ENCODE results near the gene THAP9. TPM values are rescaled to one million over a fixed set of nuclear protein-coding genes. Genes with fewer than 3 reads are reported as not detected.

Gene THAP9
- total and polyA plus RNA-seq, 4 experiments from 2014 or later: 0.77 to 3.7 (median 2.5) TPM

DNA sequence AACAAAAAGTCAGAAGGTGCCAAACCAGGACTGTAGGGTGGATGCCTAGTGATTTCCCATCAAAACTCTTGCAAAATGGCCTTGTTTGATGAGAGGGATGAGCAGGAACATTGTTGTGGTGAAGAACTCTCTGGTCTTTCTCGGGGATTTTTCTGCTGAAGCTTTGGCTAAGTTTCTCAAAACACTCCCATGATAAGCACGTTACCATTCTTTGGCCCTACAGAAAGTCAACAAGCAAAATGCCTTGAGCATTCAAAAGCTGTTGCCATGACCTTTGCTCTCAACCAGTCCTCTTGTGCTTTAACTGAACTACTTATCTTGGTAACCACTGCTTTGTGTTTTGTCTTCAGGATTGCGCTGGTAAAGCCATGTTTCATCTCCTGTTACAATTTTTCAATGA lies 6.6 kb upstream of the THAP9 start:
- Mint-ChIP-seq H3K36me3 (peaks cover 18 to 59% of the 10 kb centered on the region in 2 donors), H3K27ac (peak overlapping the region in 3 of 7 donors; percentile 68 to 83 (median 74)), H3K9me3 (no peaks in the 10 kb centered on the region), H3K27me3 (no peaks in the 10 kb centered on the region), H3K4me1 (peaks cover 27 to 41% (median 29%) of the 10 kb centered on the region in 4 donors), H3K4me3 (peak overlapping the region in 1 of 8 donors; percentile 3)
- no peak for DNase-seq
- Histone ChIP-seq H3K36me3 (ENCODE audit: insufficient read depth, low read length) (peaks cover 9% of the 10 kb centered on the region), H3K27me3 (ENCODE audit: insufficient read depth, low read length) (no peaks in the 10 kb centered on the region), H3K4me1 (ENCODE audit: insufficient read depth, low read length) (peaks cover 37% of the 10 kb centered on the region), H3K4me3 (ENCODE audit: low read length in 2 of 2) (no peak overlapping the region), H3K27ac (ENCODE audit: low read depth, low read length) (no peak overlapping the region), H3K9me3 (ENCODE audit: control insufficient read depth in 1 of 2, low read length in 2 of 2) (no peaks in the 10 kb centered on the region)
- CTCF ChIA-PET (ENCODE audit: partially characterized antibody): no interaction called here
- intact Hi-C loops (cut with micrococcal nuclease): loop anchor here (5.0 to 10.0 kb wide), 2 partner anchors 323 to 1399 kb away; no protein-coding TSS in a partner anchor
- POLR2A ChIA-PET (ENCODE audit: partially characterized antibody): no interaction called here

DNA sequence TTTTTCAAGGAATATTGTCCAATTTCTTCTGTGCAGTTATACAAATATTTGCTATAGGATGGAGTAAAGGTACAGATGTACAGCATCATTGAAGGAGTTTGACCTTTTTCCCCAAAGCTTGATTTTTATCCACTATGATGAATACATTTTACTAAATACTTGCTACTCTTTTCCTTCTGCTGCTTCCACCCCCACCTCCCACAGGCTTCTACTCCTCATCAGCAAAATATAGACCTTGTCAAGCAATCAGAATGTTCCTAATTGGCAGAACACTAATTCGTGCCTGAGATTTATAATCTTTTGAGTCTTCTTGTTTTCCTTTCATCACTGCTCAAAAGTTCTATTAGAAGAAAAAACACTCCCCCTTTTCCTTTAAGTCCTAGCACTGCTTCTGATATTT lies 3.8 kb upstream of the THAP9 start:
- peak overlapping the region in 6 of 7 donors; percentile 19 to 76 (median 54) for H3K27ac Mint-ChIP-seq
- Histone ChIP-seq H3K27ac (ENCODE audit: low read depth, low read length) (no peak overlapping the region), H3K4me3 (ENCODE audit: low read length in 2 of 2) (no peak overlapping the region), H3K4me1 (ENCODE audit: insufficient read depth, low read length) (peaks cover 41% of the 10 kb centered on the region), H3K36me3 (ENCODE audit: insufficient read depth, low read length) (peaks cover 9% of the 10 kb centered on the region), H3K27me3 (ENCODE audit: insufficient read depth, low read length) (no peaks in the 10 kb centered on the region), H3K9me3 (ENCODE audit: control insufficient read depth in 1 of 2, low read length in 2 of 2) (no peaks in the 10 kb centered on the region)
- no peak for DNase-seq
- no peaks in the 10 kb centered on the region for H3K9me3 Mint-ChIP-seq
- H3K36me3 Mint-ChIP-seq: peaks cover 18 to 45% of the 10 kb centered on the region in 2 donors
- peak overlapping the region in 1 of 8 donors; percentile 37 for H3K4me3 Mint-ChIP-seq
- CTCF ChIA-PET (ENCODE audit: partially characterized antibody): interaction anchor here (1.5 to 4.9 kb wide), 3 partner anchors 20 to 138 kb away, joined by 3 to 29 read pairs (median 4); partner anchors contain the start of gene COPS4
- intact Hi-C loops (cut with micrococcal nuclease): loop anchor here (10.0 kb wide), 1 partner anchor 1402 kb away; no protein-coding TSS in a partner anchor
- no peaks in the 10 kb centered on the region for H3K27me3 Mint-ChIP-seq
- peaks cover 16 to 23% (median 21%) of the 10 kb centered on the region in 4 donors for H3K4me1 Mint-ChIP-seq
- POLR2A ChIA-PET (ENCODE audit: partially characterized antibody): no interaction called here

DNA sequence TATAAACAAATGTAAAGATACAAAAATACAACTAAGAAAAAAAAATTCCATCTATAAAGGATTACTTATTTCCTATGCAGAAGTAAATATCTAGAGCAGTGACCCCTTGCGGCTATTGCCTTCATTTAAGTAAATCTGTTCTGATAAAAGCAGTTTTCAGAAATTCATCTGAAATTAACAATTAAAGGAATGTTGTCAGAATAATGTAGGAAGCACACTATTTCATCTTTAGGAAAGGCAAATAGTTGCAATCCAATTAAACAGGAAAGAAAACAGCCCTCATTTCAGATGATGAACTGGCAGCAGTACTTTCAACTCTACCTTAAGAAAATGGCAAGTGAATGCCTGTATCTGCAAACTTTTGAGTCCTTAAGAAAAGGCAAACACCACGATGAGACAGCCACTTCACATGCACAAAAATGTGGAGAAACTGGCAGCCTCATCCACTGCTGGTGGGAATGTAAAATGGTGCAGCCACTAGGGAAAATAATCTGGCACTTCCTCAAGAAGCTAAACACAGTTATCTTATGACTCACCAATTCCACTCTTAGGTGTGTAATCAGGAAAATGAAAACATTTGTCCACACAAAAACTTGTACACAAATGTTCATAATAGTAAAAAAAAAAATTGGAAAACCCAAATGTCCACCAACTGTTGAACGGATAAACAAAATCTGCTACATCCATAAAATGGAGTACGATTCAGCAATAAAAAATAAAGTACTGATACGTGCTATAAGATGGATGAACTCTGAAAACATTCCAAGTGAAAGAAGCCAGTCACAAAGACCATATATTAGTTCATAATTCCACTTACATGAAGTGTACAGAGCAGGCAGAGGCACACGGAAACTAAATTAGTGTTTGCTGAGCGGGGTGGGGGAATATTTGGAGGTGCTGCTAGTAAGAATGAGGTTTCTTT lies 2.0 kb upstream of the THAP9 start:
- DNase-seq: peak in 4 of 5 donors; percentile 17 to 47 (median 28)
- Histone ChIP-seq H3K4me1 (ENCODE audit: insufficient read depth, low read length) (peaks cover 42% of the 10 kb centered on the region), H3K36me3 (ENCODE audit: insufficient read depth, low read length) (peaks cover 9% of the 10 kb centered on the region), H3K9me3 (ENCODE audit: control insufficient read depth in 1 of 2, low read length in 2 of 2) (no peaks in the 10 kb centered on the region), H3K27ac (ENCODE audit: low read depth, low read length) (peak overlapping the region; percentile 98), H3K27me3 (ENCODE audit: insufficient read depth, low read length) (no peaks in the 10 kb centered on the region), H3K4me3 (ENCODE audit: low read length in 2 of 2) (peak overlapping the region; percentile 59 to 99)
- Mint-ChIP-seq H3K9me3 (no peaks in the 10 kb centered on the region), H3K27ac (peak overlapping the region in 4 of 7 donors; percentile 53 to 83 (median 80)), H3K27me3 (no peaks in the 10 kb centered on the region), H3K4me3 (no peak overlapping the region), H3K36me3 (peaks cover 18 to 38% of the 10 kb centered on the region in 2 donors), H3K4me1 (peaks cover 8 to 17% (median 13%) of the 10 kb centered on the region in 4 donors)
- intact Hi-C loops (cut with micrococcal nuclease): loop anchor here (1.0 to 10.0 kb wide), 2 partner anchors 46 to 1404 kb away; no protein-coding TSS in a partner anchor
- CTCF ChIA-PET (ENCODE audit: partially characterized antibody): interaction anchor here (1.4 to 4.9 kb wide), 6 partner anchors 13 to 136 kb away, joined by 3 to 29 read pairs (median 8); partner anchors contain the start of genes COPS4 and LIN54
- POLR2A ChIA-PET (ENCODE audit: partially characterized antibody): interaction anchor here (0.6 to 3.3 kb wide), 8 partner anchors 8 to 469 kb away, joined by 3 to 53 read pairs (median 13); partner anchors contain the start of genes COPS4, HNRNPDL, LIN54 and SEC31A

- POLR2A ChIA-PET (ENCODE audit: partially characterized antibody): interaction anchor here (0.6 to 3.3 kb wide), 13 partner anchors 9 to 556 kb away, joined by 3 to 53 read pairs (median 8); partner anchors contain the start of genes COPS4, COQ2, HELQ and HNRNPD
- intact Hi-C loops (cut with micrococcal nuclease): loop anchor here (1.0 to 10.0 kb wide), 9 partner anchors 8 to 1683 kb away; partner anchors contain the start of genes CDS1, COPS4, HELQ and RASGEF1B
- Mint-ChIP-seq H3K4me3 (no peak overlapping the region), H3K36me3 (peaks cover 12 to 30% of the 10 kb centered on the region in 2 donors), H3K27me3 (no peaks in the 10 kb centered on the region), H3K9me3 (no peaks in the 10 kb centered on the region), H3K4me1 (peaks cover 6 to 17% (median 13%) of the 10 kb centered on the region in 4 donors), H3K27ac (no peak overlapping the region)
- Histone ChIP-seq H3K36me3 (ENCODE audit: insufficient read depth, low read length) (peaks cover 2% of the 10 kb centered on the region), H3K4me3 (ENCODE audit: low read length in 2 of 2) (peak overlapping the region; percentile 59 to 99), H3K4me1 (ENCODE audit: insufficient read depth, low read length) (peaks cover 42% of the 10 kb centered on the region), H3K27ac (ENCODE audit: low read depth, low read length) (peak overlapping the region; percentile 98), H3K9me3 (ENCODE audit: control insufficient read depth in 1 of 2, low read length in 2 of 2) (no peaks in the 10 kb centered on the region), H3K27me3 (ENCODE audit: insufficient read depth, low read length) (no peaks in the 10 kb centered on the region)
- CTCF ChIA-PET (ENCODE audit: partially characterized antibody): interaction anchor here (0.6 to 4.9 kb wide), 10 partner anchors 8 to 679 kb away, joined by 3 to 29 read pairs (median 4); partner anchors contain the start of genes COPS4 and LIN54
- no peak for DNase-seq
Observed at GRCh38 chr4:82899374-82900065, 1.0 kb upstream of the THAP9 start.

DNA sequence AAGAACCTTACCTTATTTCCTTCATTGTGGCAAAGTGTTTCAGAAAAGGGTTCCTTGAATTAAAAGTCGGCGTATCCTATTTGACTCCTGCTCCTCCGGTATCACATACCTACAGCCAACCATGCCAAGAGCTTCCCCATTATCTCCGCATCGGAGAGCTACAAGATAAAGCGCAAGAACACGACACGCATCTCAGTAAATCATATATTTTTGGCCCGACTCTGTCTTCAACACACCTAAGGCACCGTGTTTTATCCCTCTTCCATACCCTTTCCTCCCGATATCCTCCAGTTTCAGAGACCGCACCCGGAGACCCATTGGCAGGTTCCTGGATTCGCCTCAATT lies 497 bp upstream of the THAP9 start:
- Histone ChIP-seq H3K36me3 (ENCODE audit: insufficient read depth, low read length) (no peaks in the 10 kb centered on the region), H3K27ac (ENCODE audit: low read depth, low read length) (peak overlapping the region; percentile 98), H3K4me3 (ENCODE audit: low read length in 2 of 2) (peak overlapping the region; percentile 59 to 99), H3K9me3 (ENCODE audit: control insufficient read depth in 1 of 2, low read length in 2 of 2) (no peaks in the 10 kb centered on the region), H3K27me3 (ENCODE audit: insufficient read depth, low read length) (no peaks in the 10 kb centered on the region), H3K4me1 (ENCODE audit: insufficient read depth, low read length) (peaks cover 42% of the 10 kb centered on the region)
- H3K36me3 Mint-ChIP-seq: peaks cover 9 to 26% of the 10 kb centered on the region in 2 donors
- ChIA-PET CTCF (ENCODE audit: partially characterized antibody) (interaction anchor here (0.6 to 4.9 kb wide), 9 partner anchors 8 to 381 kb away, joined by 3 to 29 read pairs (median 4); partner anchors contain the start of genes COPS4 and LIN54), POLR2A (ENCODE audit: partially characterized antibody) (interaction anchor here (0.7 to 3.3 kb wide), 17 partner anchors 9 to 555 kb away, joined by 3 to 53 read pairs (median 5); partner anchors contain the start of genes COPS4, COQ2, HELQ and HNRNPD)
- DNase-seq: no peak
- H3K4me1 Mint-ChIP-seq: peaks cover 6 to 17% (median 12%) of the 10 kb centered on the region in 4 donors
- no peaks in the 10 kb centered on the region for H3K27me3 Mint-ChIP-seq
- no peak overlapping the region for H3K4me3 Mint-ChIP-seq
- no peak overlapping the region for H3K27ac Mint-ChIP-seq
- no peaks in the 10 kb centered on the region for H3K9me3 Mint-ChIP-seq
- intact Hi-C loops (cut with micrococcal nuclease): loop anchor here (1.0 to 5.0 kb wide), 8 partner anchors 9 to 1682 kb away; partner anchors contain the start of genes CDS1, COPS4, HELQ and RASGEF1B

DNA sequence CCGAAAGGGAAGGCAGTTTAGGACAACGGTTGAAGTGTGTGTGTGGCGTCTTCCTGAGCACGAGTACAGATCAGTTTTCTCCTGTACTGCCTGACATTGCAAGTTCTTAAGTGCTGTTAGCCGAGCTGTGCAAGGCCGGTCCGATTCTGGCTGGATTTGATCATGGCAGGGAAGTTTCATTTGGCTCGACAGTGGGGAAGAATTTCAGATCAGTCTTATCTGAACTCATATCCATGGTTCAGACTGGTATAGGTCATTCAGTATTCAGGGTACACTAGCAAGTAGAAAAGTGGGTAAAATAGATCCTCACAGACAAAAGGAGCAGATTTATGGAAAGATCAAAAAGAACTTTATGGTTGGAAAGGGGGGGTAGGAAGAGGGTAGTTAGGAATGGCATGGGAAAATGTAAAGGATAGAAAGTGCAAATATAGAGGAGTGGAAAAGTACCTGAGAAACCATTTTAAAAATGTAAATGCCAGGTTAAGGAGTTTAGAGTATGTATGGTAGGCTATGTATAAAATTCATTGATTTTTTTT lies 716 bp downstream of the THAP9 start:
- intact Hi-C loops (cut with micrococcal nuclease): loop anchor here (2.0 to 5.0 kb wide), 3 partner anchors 210 to 1681 kb away; partner anchors contain the start of genes CDS1 and RASGEF1B
- Histone ChIP-seq H3K27me3 (ENCODE audit: insufficient read depth, low read length) (no peaks in the 10 kb centered on the region), H3K36me3 (ENCODE audit: insufficient read depth, low read length) (no peaks in the 10 kb centered on the region), H3K4me1 (ENCODE audit: insufficient read depth, low read length) (peaks cover 49% of the 10 kb centered on the region), H3K4me3 (ENCODE audit: low read length in 2 of 2) (peak overlapping the region; percentile 92 to 99), H3K27ac (ENCODE audit: low read depth, low read length) (peak overlapping the region; percentile 98), H3K9me3 (ENCODE audit: control insufficient read depth in 1 of 2, low read length in 2 of 2) (no peaks in the 10 kb centered on the region)
- H3K4me1 Mint-ChIP-seq: peaks cover 11 to 21% (median 18%) of the 10 kb centered on the region in 4 donors
- CTCF ChIA-PET (ENCODE audit: partially characterized antibody): interaction anchor here (2.1 to 4.9 kb wide), 3 partner anchors 9 to 134 kb away, joined by 4 to 29 read pairs (median 14); partner anchors contain the start of gene COPS4
- no peaks in the 10 kb centered on the region for H3K27me3 Mint-ChIP-seq
- no peak overlapping the region for H3K27ac Mint-ChIP-seq
- POLR2A ChIA-PET (ENCODE audit: partially characterized antibody): interaction anchor here (0.6 to 3.3 kb wide), 13 partner anchors 11 to 1409 kb away, joined by 3 to 53 read pairs (median 5); partner anchors contain the start of genes COPS4, COQ2, HELQ and HNRNPDL
- peaks cover 6 to 21% of the 10 kb centered on the region in 2 donors for H3K36me3 Mint-ChIP-seq
- no peaks in the 10 kb centered on the region for H3K9me3 Mint-ChIP-seq
- no peak overlapping the region for H3K4me3 Mint-ChIP-seq
- no peak for DNase-seq

Measured in CD4-positive, alpha-beta memory T cell (primary cell).